GM18858 (cell line): ENCODE data around the gene PSME3IP1.
"Not testable (repeated sequence)": the region's sequence is repeated elsewhere in the genome, so short reads cannot be mapped to it uniquely, and the experiment has no call there.

Experiments
- ATAC-seq: cut with Tn5 transposase; IDR thresholded peaks from one replicate; pipeline ENCODE4 v1.9.1; 2021; ENCODE audit not compliant: unreplicated experiment

Gene PSME3IP1

GRCh38 chr16:57185945-57186871, at the start of gene PSME3IP1, which contains the start of gene RSPRY1:
TSS of gene PSME3IP1 (minus strand) at chr16:57186039. CDS start at chr16:57173854, 12,185 bp downstream.
TSS of gene RSPRY1 (plus strand) at chr16:57186329. CDS start at chr16:57204659, 18,330 bp downstream.
- peak; percentile 74 for ATAC-seq

- peak; percentile 43 for ATAC-seq
These were observed 49.5 kb upstream of the PSME3IP1 start for GRCh38 chr16:57235128-57236021.

GRCh38 chr16:57234707-57235092, 48.9 kb upstream of the PSME3IP1 start:
- no peak for ATAC-seq

GRCh38 chr16:57233944-57234706, 48.3 kb upstream of the PSME3IP1 start:
- no peak for ATAC-seq

GRCh38 chr16:57231821-57232350, 46.0 kb upstream of the PSME3IP1 start:
- no peak for ATAC-seq

- ATAC-seq = no peak
These were observed 43.2 kb upstream of the PSME3IP1 start for GRCh38 chr16:57229079-57229478.

GRCh38 chr16:57226701-57227621, 41.1 kb upstream of the PSME3IP1 start:
- no peak for ATAC-seq

- no peak for ATAC-seq
These were observed 40.1 kb upstream of the PSME3IP1 start for GRCh38 chr16:57225978-57226377.

- ATAC-seq = no peak
These were observed 39.0 kb upstream of the PSME3IP1 start for GRCh38 chr16:57224651-57225335.

- ATAC-seq = no peak
These were observed 37.2 kb upstream of the PSME3IP1 start for GRCh38 chr16:57223057-57223456.

GRCh38 chr16:57216968-57217367, 31.1 kb upstream of the PSME3IP1 start:
- no peak for ATAC-seq

- ATAC-seq = no peak
These were observed 27.6 kb upstream of the PSME3IP1 start for GRCh38 chr16:57213462-57213861.

- no peak for ATAC-seq
These were observed 23.9 kb upstream of the PSME3IP1 start for GRCh38 chr16:57209780-57210179.

GRCh38 chr16:57208926-57209325, 23.1 kb upstream of the PSME3IP1 start:
- ATAC-seq = no peak

- no peak for ATAC-seq
These were observed 18.8 kb upstream of the PSME3IP1 start for GRCh38 chr16:57204675-57205074.

GRCh38 chr16:57203451-57203850, 17.6 kb upstream of the PSME3IP1 start:
- no peak for ATAC-seq

GRCh38 chr16:57202095-57202886, 16.5 kb upstream of the PSME3IP1 start:
- no peak for ATAC-seq

GRCh38 chr16:57200926-57201325, 15.1 kb upstream of the PSME3IP1 start:
- not testable (repeated sequence) for ATAC-seq
